HUES64 (cell line): ENCODE results near the gene COL8A1.

Experiments used
- H3K27ac ChIP-seq: 2 replicates; pipeline ENCODE4 v1.7.0; 2013; ENCODE audit warnings: low read depth, low read length, inconsistent platforms
- H3K27me3 ChIP-seq: 2 replicates; pipeline ENCODE4 v1.6.1; 2013; ENCODE audit warnings: mild to moderate bottlenecking, low read length; ENCODE audit not compliant: insufficient read depth
- H3K36me3 ChIP-seq: 2 replicates; pipeline ENCODE4 v1.6.1; 2013; ENCODE audit warnings: mild to moderate bottlenecking, low read length; ENCODE audit not compliant: insufficient read depth
- H3K4me1 ChIP-seq: 2 replicates; pipeline ENCODE4 v1.6.1; 2013; ENCODE audit warnings: mild to moderate bottlenecking, low read length, moderate library complexity; ENCODE audit not compliant: insufficient read depth
- H3K4me3 ChIP-seq: 2 replicates; pipeline ENCODE4 v1.5.1; 2013; ENCODE audit warnings: mild to moderate bottlenecking, low read length, moderate library complexity
- H3K9ac ChIP-seq: 2 replicates; pipeline ENCODE4 v1.6.1; 2013; ENCODE audit warnings: mild to moderate bottlenecking, low read depth, low read length
- H3K9me3 ChIP-seq: 2 replicates; pipeline ENCODE4 v1.6.1; 2013; ENCODE audit warnings: low read depth, low read length; ENCODE audit not compliant: insufficient read depth
- WGBS: fragments of 150-250, 120-280 bp; methylation state at CpG from one replicate; pipeline ENCODE4 v1.1.7; 2013; ENCODE audit warnings: missing lambda C conversion rate; 5-methylcytosine and 5-hydroxymethylcytosine counted together

Gene COL8A1

DNA sequence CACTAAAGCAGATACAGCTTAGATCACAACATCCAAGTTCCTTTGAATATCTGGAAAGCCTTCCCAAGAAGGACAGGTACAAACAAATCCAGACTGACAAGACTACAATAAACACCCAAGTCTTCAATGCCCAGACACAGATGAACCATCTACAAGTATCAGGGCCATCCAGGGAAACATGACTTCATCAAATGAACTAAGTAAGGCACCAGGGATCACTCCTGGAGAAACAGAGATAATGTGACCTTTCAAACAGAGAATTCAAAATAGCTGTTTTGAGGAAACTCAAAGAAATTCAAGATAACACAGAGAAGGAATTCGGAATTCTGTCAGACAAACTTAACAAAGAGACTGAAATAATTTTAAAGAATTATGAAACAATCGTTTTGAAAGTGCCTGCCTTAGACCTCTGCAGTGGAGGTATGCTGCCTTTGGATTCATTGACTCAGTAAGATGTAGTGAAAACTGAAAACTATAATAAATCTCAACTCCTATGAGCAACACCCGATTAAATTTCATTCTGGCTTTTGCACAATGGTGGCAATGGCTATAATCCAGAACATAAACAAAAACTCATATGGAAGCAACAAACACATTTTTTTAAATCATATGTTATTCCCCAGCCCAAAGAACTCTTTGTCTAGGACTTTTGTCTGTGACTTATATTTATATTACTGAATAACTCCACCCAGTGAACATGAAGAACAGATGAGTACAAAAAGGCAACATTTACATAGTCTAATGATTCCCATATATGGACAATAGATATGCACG lies 12.6 kb upstream of the COL8A1 start:
- 97% methylated on average over 3 of the region's 4 CpGs for WGBS
- H3K27me3 ChIP-seq = no peaks in the 10 kb centered on the region
- no peaks in the 10 kb centered on the region for H3K36me3 ChIP-seq
- H3K4me1 ChIP-seq = no peaks in the 10 kb centered on the region
- no peaks in the 10 kb centered on the region for H3K9me3 ChIP-seq
- H3K27ac ChIP-seq = no peak overlapping the region
- no peak overlapping the region for H3K4me3 ChIP-seq
- no peak overlapping the region for H3K9ac ChIP-seq

DNA sequence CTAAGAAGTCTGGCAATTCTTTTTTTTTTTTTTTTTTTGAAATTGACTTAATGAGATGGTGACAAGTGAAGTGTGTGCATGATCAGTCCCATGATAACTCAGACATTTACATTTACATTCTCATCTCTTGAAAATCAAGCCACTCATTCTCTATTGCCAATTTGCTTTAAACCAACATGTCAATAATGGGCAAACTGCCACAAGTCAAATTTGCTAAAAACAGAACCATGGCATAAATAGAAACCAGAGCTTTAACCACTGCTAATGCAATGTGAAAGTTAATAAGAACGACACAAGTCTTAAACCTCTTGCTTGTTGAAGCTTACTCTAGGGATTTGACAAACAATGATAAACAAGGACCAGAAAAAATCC lies 12.0 kb upstream of the COL8A1 start:
- Histone ChIP-seq H3K4me1 (peaks cover 3% of the 10 kb centered on the region; the same call in 1 of the 2 replicates), H3K36me3 (no peaks in the 10 kb centered on the region), H3K9ac (no peak overlapping the region), H3K9me3 (no peaks in the 10 kb centered on the region), H3K27ac (no peak overlapping the region), H3K27me3 (no peaks in the 10 kb centered on the region), H3K4me3 (no peak overlapping the region)
- 95% methylated on average over 1 of the region's 1 CpG for WGBS

DNA sequence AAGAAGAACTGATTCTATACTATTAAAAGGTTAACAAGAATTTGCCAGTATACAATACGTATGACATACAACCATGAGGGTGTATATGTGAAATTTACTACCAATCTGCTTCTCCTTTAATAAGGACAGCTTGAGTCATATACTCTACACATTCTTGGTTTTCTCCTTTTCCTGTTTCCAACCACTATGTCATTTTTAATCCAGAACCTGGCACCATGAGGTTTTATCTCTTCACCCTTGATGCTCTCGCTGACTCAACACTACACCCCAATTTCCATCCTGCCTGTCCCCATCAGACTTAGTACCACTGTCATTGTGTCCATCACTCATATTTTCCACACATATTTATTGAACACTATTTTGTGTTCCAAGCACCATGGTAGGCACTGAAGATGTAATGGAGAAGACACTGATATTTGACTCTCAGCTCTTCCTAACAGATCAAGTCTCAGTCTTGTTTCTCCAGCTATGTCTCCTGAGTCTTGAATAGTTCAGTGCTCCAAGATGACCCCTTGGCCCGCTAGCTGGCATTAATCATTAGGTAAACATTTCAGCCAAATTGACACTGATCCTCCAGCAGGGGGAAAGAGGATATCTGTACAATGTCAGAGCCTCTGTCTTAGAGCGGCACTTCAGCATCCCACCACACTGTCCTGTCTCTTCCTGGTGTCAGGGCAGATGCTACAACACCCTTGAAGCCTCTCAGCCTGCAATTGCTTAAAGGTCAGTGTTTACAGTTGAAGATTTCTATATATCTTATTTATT lies 11.2 kb upstream of the COL8A1 start:
- H3K4me3 ChIP-seq = no peak overlapping the region
- H3K4me1 ChIP-seq = peaks cover 12% of the 10 kb centered on the region; the same call in 1 of the 2 replicates
- 73% methylated on average over 4 of the region's 4 CpGs for WGBS
- H3K9me3 ChIP-seq = no peaks in the 10 kb centered on the region
- H3K27me3 ChIP-seq = no peaks in the 10 kb centered on the region
- no peak overlapping the region for H3K9ac ChIP-seq
- no peak overlapping the region for H3K27ac ChIP-seq
- H3K36me3 ChIP-seq = no peaks in the 10 kb centered on the region

DNA sequence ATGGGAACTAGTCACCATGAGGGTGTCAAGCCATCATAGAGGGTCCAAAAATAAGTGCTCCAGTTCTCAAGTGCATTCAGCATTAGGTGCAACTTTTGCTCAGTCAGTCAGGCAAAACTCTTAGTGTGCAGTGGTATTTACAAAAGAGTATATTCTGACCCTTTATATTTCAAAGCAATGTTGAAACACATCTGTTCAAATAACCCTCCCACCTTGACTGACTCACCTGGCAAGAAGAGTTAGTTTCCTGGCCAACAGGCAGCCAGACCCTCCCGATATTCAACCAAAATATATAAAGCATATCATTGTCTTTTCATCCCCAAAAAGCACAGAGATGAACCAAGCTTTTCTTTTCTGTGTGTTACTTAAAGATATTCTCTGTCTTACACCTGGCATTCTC lies 7.6 kb upstream of the COL8A1 start:
- Histone ChIP-seq H3K27ac (no peak overlapping the region), H3K4me1 (peaks cover 47% of the 10 kb centered on the region), H3K36me3 (no peaks in the 10 kb centered on the region), H3K27me3 (peaks cover 6% of the 10 kb centered on the region; the same call in 1 of the 2 replicates), H3K4me3 (no peak overlapping the region), H3K9me3 (no peaks in the 10 kb centered on the region), H3K9ac (no peak overlapping the region)
- WGBS = 85% methylated on average over 1 of the region's 1 CpG

DNA sequence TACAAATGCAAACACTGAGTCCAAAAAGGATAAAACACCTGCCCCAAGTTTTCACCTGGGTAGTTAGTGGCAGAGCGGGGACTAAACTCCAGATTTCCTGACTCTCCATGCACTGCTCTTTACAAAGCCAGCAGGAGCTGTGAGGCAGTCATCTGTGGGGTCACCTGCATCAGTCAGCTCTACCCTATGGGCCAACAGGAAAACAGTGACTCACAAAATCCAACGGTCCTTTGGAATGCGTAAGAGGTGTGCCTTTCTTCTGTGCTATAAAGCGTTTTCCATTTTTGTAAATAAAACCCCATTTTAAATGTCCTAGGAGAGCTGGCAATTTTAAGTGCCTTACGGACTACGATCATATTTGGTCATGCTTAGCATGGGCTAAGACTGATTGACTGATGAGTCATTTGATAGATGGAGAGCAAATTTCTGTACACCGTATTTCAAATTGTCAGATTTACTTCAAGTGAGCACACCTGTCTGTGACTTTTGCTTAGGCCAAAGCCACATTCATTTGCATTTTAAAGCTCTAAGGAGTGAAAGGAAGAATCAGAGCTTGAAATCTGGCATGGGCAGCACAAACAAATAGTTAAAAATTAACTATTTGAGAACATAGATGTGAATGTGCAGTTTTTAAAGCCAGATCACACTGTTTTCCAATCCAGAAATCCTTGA lies 4.4 kb upstream of the COL8A1 start:
- Histone ChIP-seq H3K4me1 (peaks cover 61% of the 10 kb centered on the region), H3K9ac (no peak overlapping the region), H3K27me3 (peaks cover 37% of the 10 kb centered on the region), H3K9me3 (no peaks in the 10 kb centered on the region), H3K4me3 (no peak overlapping the region), H3K36me3 (no peaks in the 10 kb centered on the region), H3K27ac (no peak overlapping the region)
- 80% methylated on average over 7 of the region's 7 CpGs for WGBS

DNA sequence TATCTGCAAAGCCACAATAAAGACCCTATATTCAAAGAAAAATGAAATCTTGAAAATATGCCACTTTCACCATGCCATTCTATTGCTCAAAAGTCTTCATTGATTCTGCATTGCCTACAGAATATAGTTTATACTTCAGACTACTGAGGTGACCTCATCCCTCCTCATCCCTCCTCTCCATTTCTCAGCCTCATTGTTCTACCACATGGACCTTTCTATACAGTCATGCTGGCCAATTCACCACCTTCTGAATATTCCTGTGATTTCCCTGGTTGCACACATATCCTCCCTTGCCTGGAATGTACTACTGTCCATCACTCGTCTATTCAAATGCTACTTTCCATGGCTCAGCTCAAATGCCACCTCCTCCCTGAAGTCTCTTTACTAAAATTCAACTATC lies 3.5 kb upstream of the COL8A1 start:
- no peak overlapping the region for H3K4me3 ChIP-seq
- H3K27ac ChIP-seq = no peak overlapping the region
- peaks cover 63% of the 10 kb centered on the region for H3K4me1 ChIP-seq
- H3K27me3 ChIP-seq = peaks cover 46% of the 10 kb centered on the region
- 91% methylated on average over 1 of the region's 1 CpG for WGBS
- H3K36me3 ChIP-seq = no peaks in the 10 kb centered on the region
- H3K9ac ChIP-seq = no peak overlapping the region
- no peaks in the 10 kb centered on the region for H3K9me3 ChIP-seq

DNA sequence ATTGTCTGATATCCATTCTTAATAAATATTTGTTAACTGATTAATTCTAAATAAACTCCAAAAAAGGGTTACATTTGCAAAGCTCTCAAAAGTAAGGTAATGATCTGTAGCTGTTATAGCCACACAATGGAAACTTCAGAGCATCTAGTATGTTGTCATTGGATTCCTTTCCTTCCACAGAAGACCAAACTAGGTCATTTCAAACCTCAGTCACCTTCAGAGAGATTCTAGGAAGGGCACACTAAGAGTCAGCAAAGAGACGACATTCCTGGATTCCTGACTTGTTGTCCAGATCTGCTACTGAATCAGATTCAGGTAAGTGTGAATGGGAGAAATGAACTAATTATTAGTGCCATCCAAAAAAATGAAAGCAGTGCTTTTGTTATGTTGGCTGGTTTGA lies 3.0 kb upstream of the COL8A1 start:
- H3K4me1 ChIP-seq = peaks cover 63% of the 10 kb centered on the region
- no peaks in the 10 kb centered on the region for H3K36me3 ChIP-seq
- WGBS = 88% methylated on average over 1 of the region's 1 CpG
- H3K9me3 ChIP-seq = no peaks in the 10 kb centered on the region
- no peak overlapping the region for H3K9ac ChIP-seq
- H3K27ac ChIP-seq = no peak overlapping the region
- no peak overlapping the region for H3K4me3 ChIP-seq
- peaks cover 51% of the 10 kb centered on the region for H3K27me3 ChIP-seq

DNA sequence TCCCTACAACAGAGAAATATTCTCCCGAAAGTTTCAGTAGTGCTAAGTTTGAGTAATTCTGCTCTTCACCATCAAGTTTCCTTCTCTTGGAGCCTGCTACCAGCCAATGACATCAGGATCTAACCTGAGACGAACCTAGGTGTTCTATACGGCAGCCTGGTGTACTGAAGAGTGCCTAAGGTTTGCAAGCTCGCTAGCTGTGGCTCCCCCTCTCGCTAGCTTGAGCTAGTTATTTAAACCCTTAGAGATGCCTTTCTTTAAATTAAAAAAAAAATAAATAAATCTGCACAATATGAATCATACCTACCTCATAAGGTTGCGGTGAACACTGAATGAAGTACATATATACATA lies 1.4 kb upstream of the COL8A1 start:
- H3K36me3 ChIP-seq = no peaks in the 10 kb centered on the region
- peaks cover 63% of the 10 kb centered on the region for H3K4me1 ChIP-seq
- H3K27ac ChIP-seq = 0 out of 2 replicates have a peak overlapping the region, but pooled peaks have one; percentile 5
- peaks cover 62% of the 10 kb centered on the region for H3K27me3 ChIP-seq
- peak overlapping the region; percentile 32; the same call in 1 of the 2 replicates for H3K9ac ChIP-seq
- H3K9me3 ChIP-seq = no peaks in the 10 kb centered on the region
- peak overlapping the region; percentile 70 for H3K4me3 ChIP-seq
- 7% methylated on average over 5 of the region's 6 CpGs for WGBS

DNA sequence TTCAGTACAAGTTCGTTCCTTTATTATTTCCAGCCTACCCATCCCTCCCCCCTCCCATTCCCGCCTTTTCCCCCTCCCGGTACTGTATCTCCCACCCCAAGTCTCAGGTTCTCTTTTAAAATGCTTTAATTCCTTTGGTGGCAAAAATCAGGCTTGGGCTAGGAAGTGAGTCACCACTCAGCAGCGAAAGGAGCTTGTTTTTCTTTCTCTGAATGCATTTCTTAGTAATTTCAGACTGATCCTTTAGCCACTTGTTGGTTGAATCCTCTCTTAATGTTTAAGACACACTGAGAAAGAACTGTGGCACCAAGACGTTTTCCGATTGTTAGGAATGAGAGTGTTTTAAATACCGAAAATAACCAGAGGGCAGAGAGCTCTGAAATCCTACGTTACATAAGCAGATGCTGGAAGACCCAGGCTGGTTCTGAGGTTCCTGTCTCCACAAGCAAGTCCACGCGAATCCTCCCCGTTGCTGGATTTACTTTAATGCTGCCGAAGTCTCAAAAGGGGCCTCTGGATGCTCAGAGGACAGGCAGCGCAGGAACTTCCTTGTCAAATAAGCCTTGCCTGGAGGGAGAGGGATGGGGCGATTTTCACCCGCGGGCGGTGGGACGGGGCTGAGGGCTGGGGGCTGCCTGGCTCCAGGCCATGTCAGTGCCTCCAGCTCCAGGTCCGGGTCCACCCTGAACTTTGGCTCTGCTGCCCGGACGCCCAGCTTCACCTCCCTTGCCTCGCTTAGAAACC lies 854 bp upstream of the COL8A1 start:
- H3K27me3 ChIP-seq = peaks cover 62% of the 10 kb centered on the region
- H3K4me1 ChIP-seq = peaks cover 63% of the 10 kb centered on the region
- WGBS = 1% methylated on average over 22 of the region's 22 CpGs
- H3K9ac ChIP-seq = peak overlapping the region; percentile 62
- no peaks in the 10 kb centered on the region for H3K36me3 ChIP-seq
- no peaks in the 10 kb centered on the region for H3K9me3 ChIP-seq
- peak overlapping the region; percentile 70 for H3K4me3 ChIP-seq
- H3K27ac ChIP-seq = peak overlapping the region; percentile 5; the same call in 1 of the 2 replicates

DNA sequence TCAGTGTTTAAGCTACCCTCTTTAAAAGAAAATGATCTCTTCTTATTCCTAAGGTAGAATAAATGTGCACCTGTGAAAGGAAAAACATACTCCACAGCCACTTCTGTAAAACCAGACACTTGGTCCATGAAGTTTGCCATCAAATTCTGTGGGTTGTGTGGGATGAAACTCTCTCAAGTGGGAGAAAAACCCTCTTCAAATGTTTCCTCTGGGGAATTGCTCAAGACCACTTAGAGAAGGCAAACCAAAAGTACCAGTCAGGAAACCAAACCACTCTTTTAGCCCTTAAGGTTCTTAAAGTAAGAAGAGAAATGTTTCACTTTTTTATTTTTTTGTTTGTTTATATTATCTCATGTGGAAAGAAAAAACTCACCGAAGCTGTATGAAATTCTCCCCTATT lies 1.2 kb downstream of the COL8A1 start:
- Histone ChIP-seq H3K36me3 (no peaks in the 10 kb centered on the region), H3K9me3 (no peaks in the 10 kb centered on the region), H3K27me3 (peaks cover 62% of the 10 kb centered on the region), H3K27ac (no peak overlapping the region), H3K4me1 (peaks cover 44% of the 10 kb centered on the region), H3K4me3 (peak overlapping the region; percentile 70; the same call in 1 of the 2 replicates), H3K9ac (no peak overlapping the region)
- 80% methylated on average over 1 of the region's 1 CpG for WGBS
